Activated CD8-positive, alpha-beta T cell treated with anti-CD3 and anti-CD28 coated beads for 36 hours (primary cell): ENCODE measurements around the gene MKI67. TPM values are rescaled to one million over a fixed set of nuclear protein-coding genes. Genes with fewer than 3 reads are reported as not detected.

Experiments
- ATAC-seq: fragments of 200-7000 bp; cut with Tn5 transposase; one replicate; pipeline ENCODE4 v1.10.0; 2021; ENCODE audit warnings: mild to moderate bottlenecking, moderate library complexity
- CTCF ChIA-PET: fragments of 350-600 bp; sonication (Branson Sonifier 250); formaldehyde crosslinking; loops from one replicate; lab custom pipeline; 2021; ENCODE audit warnings: antibody characterized with exemption; lab: Charles Lee
- POLR2A ChIA-PET: fragments of 350-600 bp; sonication (Branson Sonifier 250); formaldehyde crosslinking; loops from one replicate; lab custom pipeline; 2021; ENCODE audit warnings: antibody characterized with exemption; lab: Charles Lee
- DNase-seq: peaks from one replicate; pipeline ENCODE4 v3.0.0-alpha.2; 2020
- H3K27ac Mint-ChIP-seq: one replicate; pipeline ENCODE4 v1.8.0; 2021; ENCODE audit warnings: mild to moderate bottlenecking, mixed read lengths
- H3K27me3 Mint-ChIP-seq: one replicate; pipeline ENCODE4 v1.8.0; 2021; ENCODE audit warnings: mixed read lengths
- H3K36me3 Mint-ChIP-seq: one replicate; pipeline ENCODE4 v1.8.0; 2021; ENCODE audit warnings: low read depth, mixed read lengths
- H3K4me1 Mint-ChIP-seq: one replicate; pipeline ENCODE4 v1.8.0; 2021; ENCODE audit warnings: low read depth, mixed read lengths
- H3K4me3 Mint-ChIP-seq: one replicate; pipeline ENCODE4 v1.8.0; 2021; ENCODE audit warnings: mild to moderate bottlenecking, moderate library complexity, mixed read lengths
- H3K9me3 Mint-ChIP-seq: one replicate; pipeline ENCODE4 v1.8.0; 2021; ENCODE audit warnings: mixed read lengths
- CTCF ChIP-seq: fragments of 200-600 bp; IDR thresholded peaks from one replicate; pipeline ENCODE4 v1.8.0; 2022; ENCODE audit warnings: antibody characterized with exemption, mild to moderate bottlenecking
- intact Hi-C: fragments of 100-400 bp; cut with micrococcal nuclease; formaldehyde crosslinking; loops from one replicate; pipeline ENCODE4 v1.10.0; 2022
- total RNA-seq, 2 experiments: library from RNA; stranded (reverse); gene quantifications; one replicate each; pipeline ENCODE4 v1.2.3, GENCODE V29; 2021

MKI67 gene
- total RNA-seq, 2 experiments from 2014 or later: 205 to 230 TPM

- no peaks in the 10 kb centered on the region for H3K9me3 Mint-ChIP-seq
- H3K36me3 Mint-ChIP-seq: peaks cover 44% of the 10 kb centered on the region
- TF ChIP-seq CTCF: no peak
- H3K4me1 Mint-ChIP-seq: no peaks in the 10 kb centered on the region
- H3K27ac Mint-ChIP-seq: no peak overlapping the region
- ATAC-seq: no peak
- H3K4me3 Mint-ChIP-seq: no peak overlapping the region
- ChIA-PET CTCF (no interaction called here), POLR2A (no interaction called here)
- DNase-seq: no peak
- H3K27me3 Mint-ChIP-seq: no peaks in the 10 kb centered on the region
- intact Hi-C loops: no loop called here
Measured at GRCh38 chr10:128110339-128110738, 15.9 kb downstream of the MKI67 start.

- ATAC-seq (no peak), DNase-seq (no peak)
- Mint-ChIP-seq H3K27me3 (no peaks in the 10 kb centered on the region), H3K36me3 (peaks cover 38% of the 10 kb centered on the region), H3K9me3 (no peaks in the 10 kb centered on the region), H3K4me3 (no peak overlapping the region), H3K4me1 (no peaks in the 10 kb centered on the region), H3K27ac (no peak overlapping the region)
- TF ChIP-seq CTCF: no peak
- ChIA-PET CTCF (interaction anchor here (1.0 to 1.6 kb wide), 2 partner anchors 39 to 73 kb away, joined by 3 to 4 read pairs; no protein-coding TSS in a partner anchor), POLR2A (interaction anchor here (0.8 to 1.6 kb wide), 3 partner anchors 12 to 14 kb away, joined by 3 to 4 read pairs (median 3); no protein-coding TSS in a partner anchor)
- intact Hi-C loops: no loop called here
Measured at GRCh38 chr10:128109707-128110106, 16.5 kb downstream of the MKI67 start.

GRCh38 chr10:128105383-128105782 lies 20.8 kb downstream of the MKI67 start:
- peaks cover 23% of the 10 kb centered on the region for H3K4me1 Mint-ChIP-seq
- peaks cover 10% of the 10 kb centered on the region for H3K36me3 Mint-ChIP-seq
- POLR2A ChIA-PET: interaction anchor here (0.6 to 2.7 kb wide), 7 partner anchors 8 to 47 kb away, joined by 3 to 13 read pairs (median 4); partner anchors contain the start of gene MKI67
- DNase-seq (no peak), ATAC-seq (no peak)
- CTCF ChIA-PET: interaction anchor here (1.3 kb wide), 1 partner anchor 70 kb away, joined by 4 read pairs; no protein-coding TSS in a partner anchor
- no peaks in the 10 kb centered on the region for H3K9me3 Mint-ChIP-seq
- no peak overlapping the region for H3K4me3 Mint-ChIP-seq
- no peak for TF ChIP-seq CTCF
- no peaks in the 10 kb centered on the region for H3K27me3 Mint-ChIP-seq
- no peak overlapping the region for H3K27ac Mint-ChIP-seq
- intact Hi-C loops: no loop called here

- no peak for TF ChIP-seq CTCF
- intact Hi-C loops: no loop called here
- peaks cover 28% of the 10 kb centered on the region for H3K36me3 Mint-ChIP-seq
- peak; percentile 63 for ATAC-seq
- ChIA-PET POLR2A (interaction anchor here (0.9 to 2.7 kb wide), 9 partner anchors 8 to 70 kb away, joined by 3 to 13 read pairs (median 3); partner anchors contain the start of gene MKI67), CTCF (interaction anchor here (0.7 to 2.3 kb wide), 6 partner anchors 14 to 249 kb away, joined by 3 to 10 read pairs (median 4); partner anchors contain the start of gene MKI67)
- no peaks in the 10 kb centered on the region for H3K27me3 Mint-ChIP-seq
- peaks cover 23% of the 10 kb centered on the region for H3K4me1 Mint-ChIP-seq
- peak overlapping the region; percentile 6 for H3K27ac Mint-ChIP-seq
- DNase-seq: peak; percentile 48
- no peaks in the 10 kb centered on the region for H3K9me3 Mint-ChIP-seq
- H3K4me3 Mint-ChIP-seq: no peak overlapping the region
Measured at GRCh38 chr10:128103229-128103714, 23.0 kb downstream of the MKI67 start.
